Activated T-helper 1 cell treated with anti-CD3 and anti-CD28 coated beads, Interleukin-12 subunit alpha, Interleukin-12 subunit beta, Interleukin-2, Interleukin-4 antibody, amounts not matched to agents 30 ng/mL and 10 ng/mL and 1 ng/mL, durations not matched to agents 14 hours and 24 hours and 36 hours (primary cell): Measurements from ENCODE around the gene ARHGAP15. TPM values are rescaled to one million over a fixed set of nuclear protein-coding genes. Genes with fewer than 3 reads are reported as not detected.
"Not testable (repeated sequence)": the region's sequence is repeated elsewhere in the genome, so short reads cannot be mapped to it uniquely, and the experiment has no call there.

Experiments
- DNase-seq: peaks from one replicate; pipeline ENCODE4 v3.0.0; 2021; ENCODE audit warnings: low spot score
- H3K27ac Mint-ChIP-seq: one replicate; pipeline ENCODE4 v1.8.0; 2021; ENCODE audit warnings: mild to moderate bottlenecking, mixed read lengths
- H3K27me3 Mint-ChIP-seq: one replicate; pipeline ENCODE4 v1.8.0; 2022; ENCODE audit warnings: mild to moderate bottlenecking, moderate library complexity, mixed read lengths; ENCODE audit not compliant: insufficient read depth
- H3K36me3 Mint-ChIP-seq: one replicate; pipeline ENCODE4 v1.8.0; 2021; ENCODE audit warnings: low read depth, mixed read lengths
- H3K4me1 Mint-ChIP-seq: one replicate; pipeline ENCODE4 v1.8.0; 2021; ENCODE audit warnings: low read depth, mixed read lengths
- H3K4me3 Mint-ChIP-seq: one replicate; pipeline ENCODE4 v1.8.0; 2021; ENCODE audit warnings: mild to moderate bottlenecking, moderate library complexity, mixed read lengths
- H3K9me3 Mint-ChIP-seq: one replicate; pipeline ENCODE4 v1.8.0; 2021; ENCODE audit warnings: mixed read lengths
- intact Hi-C: fragments of 100-400 bp; cut with micrococcal nuclease; formaldehyde crosslinking; loops from one replicate; pipeline ENCODE4 v1.15.1; 2024
- total RNA-seq: library from RNA; stranded (reverse); gene quantifications from 2 replicates; pipeline ENCODE4 v1.2.3, GENCODE V29; 2022

ARHGAP15 gene
- total RNA-seq = 64.3 and 65.3 TPM in 2 replicates

DNA sequence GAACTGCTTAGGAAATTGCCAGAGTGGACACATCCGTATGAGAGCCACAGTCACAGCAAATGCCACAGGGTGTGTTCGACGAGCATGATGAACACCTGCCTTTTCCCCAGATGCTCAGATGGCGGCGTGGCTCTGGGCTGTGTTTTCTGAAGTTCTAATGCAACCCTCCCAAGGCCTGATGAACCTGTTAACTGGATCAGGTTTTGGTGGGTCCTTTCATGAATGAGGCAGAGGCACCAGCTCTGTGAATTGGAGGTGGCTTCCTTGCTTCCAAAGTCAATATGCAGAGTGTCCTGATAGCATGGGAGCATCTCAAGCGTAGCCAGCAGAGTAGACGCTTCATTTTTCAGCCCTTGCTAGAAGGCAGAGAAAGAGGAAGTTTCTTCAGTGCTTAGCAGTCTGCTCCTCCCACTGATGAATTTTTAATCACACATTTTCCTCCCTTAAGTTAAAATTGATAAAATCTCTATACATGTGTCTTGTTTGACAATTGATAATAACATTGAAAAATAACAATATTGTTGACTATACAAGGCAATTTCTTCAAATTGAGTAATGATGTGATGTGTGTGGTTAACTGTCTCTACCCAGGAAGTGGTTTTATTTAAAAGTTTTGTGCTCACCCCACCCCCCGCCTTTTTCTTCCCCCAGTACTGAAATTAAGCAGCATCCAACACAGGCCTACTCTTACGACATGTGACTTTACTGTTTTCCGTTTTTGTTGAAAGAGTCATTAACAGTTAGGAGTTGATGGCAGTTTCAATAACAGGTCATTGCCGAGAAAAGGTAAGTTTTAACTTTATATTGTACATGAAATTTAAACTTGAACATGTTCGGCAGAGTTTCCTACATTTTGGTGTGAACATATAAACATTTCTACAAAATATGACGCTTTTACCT is at the start of gene ARHGAP15:
TSS of gene ARHGAP15 (plus strand) at position 739 of the 900 bp plus-strand sequence.
- H3K36me3 Mint-ChIP-seq = peaks cover 14% of the 10 kb centered on the region
- H3K9me3 Mint-ChIP-seq = peaks cover under 1% of the 10 kb centered on the region
- peak within 1 kb of the TSS; percentile 93 for H3K27ac Mint-ChIP-seq
- H3K4me3 Mint-ChIP-seq = peak within 1 kb of the TSS; percentile 75
- intact Hi-C loops = loop anchor here (1.0 to 2.0 kb wide), 7 partner anchors 11 to 1390 kb away; no protein-coding TSS in a partner anchor
- no peaks in the 10 kb centered on the region for H3K27me3 Mint-ChIP-seq
- peak; percentile 55 for DNase-seq
- H3K4me1 Mint-ChIP-seq = peaks cover 40% of the 10 kb centered on the region

DNA sequence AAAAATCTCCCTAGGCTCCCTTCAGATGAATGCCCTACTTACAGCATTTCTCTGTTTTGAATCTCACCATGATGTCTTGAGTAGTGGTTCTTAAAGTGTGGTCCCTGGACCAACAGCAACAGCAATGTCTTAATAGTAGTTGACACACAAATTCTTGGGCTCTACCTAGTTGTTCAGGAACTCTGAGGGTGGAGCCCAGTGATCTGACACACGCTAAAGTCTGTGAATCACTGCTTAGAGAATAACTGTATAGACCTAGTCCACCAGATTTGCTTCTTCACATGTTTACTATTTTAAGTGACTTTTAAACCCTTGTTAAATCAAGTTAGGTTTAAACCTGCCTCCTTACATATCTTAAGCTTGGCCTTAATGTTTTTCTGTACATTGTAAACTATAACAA is 47.6 kb upstream of the ARHGAP15 start:
- intact Hi-C loops = no loop called here
- Mint-ChIP-seq H3K4me3 (no peak overlapping the region), H3K36me3 (no peaks in the 10 kb centered on the region), H3K27me3 (peaks cover 3% of the 10 kb centered on the region), H3K27ac (no peak overlapping the region), H3K9me3 (no peaks in the 10 kb centered on the region), H3K4me1 (peaks cover 29% of the 10 kb centered on the region)
- DNase-seq = no peak

DNA sequence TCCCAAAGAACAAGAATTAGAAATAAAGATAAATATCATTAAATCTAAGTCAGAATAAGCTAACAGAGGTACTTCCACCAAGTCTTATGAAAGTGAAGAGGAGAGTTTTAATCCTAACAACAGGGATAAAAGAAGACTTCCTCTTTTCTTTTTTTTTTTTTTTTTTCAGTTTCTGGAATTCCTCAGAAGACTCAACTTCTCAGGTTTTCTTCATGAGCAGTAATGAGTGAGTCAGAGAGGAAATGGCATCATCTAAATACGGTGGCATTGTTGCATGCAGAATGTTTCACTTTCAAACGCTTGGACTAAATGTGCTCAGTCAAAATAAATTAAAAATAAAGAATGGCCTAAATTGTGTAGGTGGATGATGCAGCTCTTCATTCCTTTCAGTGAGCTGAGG is 45.6 kb upstream of the ARHGAP15 start:
- Mint-ChIP-seq H3K36me3 (no peaks in the 10 kb centered on the region), H3K4me1 (peaks cover 32% of the 10 kb centered on the region), H3K27me3 (peaks cover 3% of the 10 kb centered on the region), H3K4me3 (no peak overlapping the region), H3K27ac (no peak overlapping the region), H3K9me3 (no peaks in the 10 kb centered on the region)
- intact Hi-C loops = loop anchor here (2.0 kb wide), 1 partner anchor 49 kb away; no protein-coding TSS in a partner anchor
- DNase-seq = no peak

DNA sequence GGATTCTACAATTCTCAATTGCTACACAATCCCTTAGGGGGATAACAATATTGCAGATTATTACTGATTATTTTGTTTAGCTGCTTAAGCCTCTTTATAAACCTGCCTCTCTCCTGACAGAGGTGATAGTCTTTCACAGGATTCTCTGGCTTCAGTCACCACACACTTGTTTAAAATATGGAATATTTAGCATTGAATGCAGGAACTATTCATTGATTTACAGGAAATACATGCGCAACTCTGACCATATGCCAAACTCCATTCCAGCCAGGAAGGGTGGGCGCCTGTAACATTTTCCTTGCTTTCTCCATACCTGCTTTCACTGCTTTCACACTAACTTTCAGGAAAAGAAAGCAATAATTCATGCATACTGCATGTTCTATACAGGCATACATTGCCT is 44.8 kb upstream of the ARHGAP15 start:
- Mint-ChIP-seq H3K36me3 (no peaks in the 10 kb centered on the region), H3K4me3 (no peak overlapping the region), H3K27me3 (peaks cover 3% of the 10 kb centered on the region), H3K4me1 (peaks cover 32% of the 10 kb centered on the region), H3K9me3 (no peaks in the 10 kb centered on the region), H3K27ac (no peak overlapping the region)
- intact Hi-C loops = loop anchor here (2.0 kb wide), 1 partner anchor 50 kb away; no protein-coding TSS in a partner anchor
- DNase-seq = no peak

DNA sequence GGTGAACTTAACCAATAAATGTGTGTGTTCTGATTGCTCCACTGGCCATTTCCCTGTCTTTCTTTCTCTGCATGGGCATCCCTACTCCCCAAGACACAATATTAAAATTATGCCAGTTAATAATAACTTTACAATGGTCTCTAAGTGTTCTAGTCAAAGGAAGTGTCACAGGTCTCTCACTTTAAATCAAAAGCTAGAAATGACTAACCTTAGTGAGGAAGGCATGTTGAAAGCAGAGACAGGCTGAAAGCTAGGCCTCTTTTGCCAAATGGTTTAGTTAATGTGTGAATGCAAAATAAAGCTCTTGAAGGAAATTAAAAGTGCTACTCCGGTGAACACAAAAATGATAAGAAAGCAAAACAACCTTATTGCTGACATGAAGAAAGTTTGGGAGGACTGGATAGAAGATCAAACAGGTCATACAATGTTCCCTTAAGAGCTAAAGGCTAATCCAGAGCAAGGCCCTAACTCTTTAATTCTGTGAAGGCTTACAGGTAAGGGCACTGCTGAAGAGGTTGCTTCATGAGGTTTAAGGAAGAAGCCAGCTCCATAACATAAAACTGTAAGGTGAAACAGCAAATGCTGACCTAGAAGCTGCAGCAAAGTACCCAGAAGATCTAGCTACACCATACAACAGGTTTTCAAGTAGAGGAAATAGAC is 44.0 kb upstream of the ARHGAP15 start:
- Mint-ChIP-seq H3K36me3 (no peaks in the 10 kb centered on the region), H3K27me3 (no peaks in the 10 kb centered on the region), H3K27ac (peak overlapping the region; percentile 87), H3K9me3 (no peaks in the 10 kb centered on the region), H3K4me1 (peaks cover 32% of the 10 kb centered on the region), H3K4me3 (no peak overlapping the region)
- intact Hi-C loops = loop anchor here (2.0 kb wide), 1 partner anchor 50 kb away; no protein-coding TSS in a partner anchor
- DNase-seq = no peak

DNA sequence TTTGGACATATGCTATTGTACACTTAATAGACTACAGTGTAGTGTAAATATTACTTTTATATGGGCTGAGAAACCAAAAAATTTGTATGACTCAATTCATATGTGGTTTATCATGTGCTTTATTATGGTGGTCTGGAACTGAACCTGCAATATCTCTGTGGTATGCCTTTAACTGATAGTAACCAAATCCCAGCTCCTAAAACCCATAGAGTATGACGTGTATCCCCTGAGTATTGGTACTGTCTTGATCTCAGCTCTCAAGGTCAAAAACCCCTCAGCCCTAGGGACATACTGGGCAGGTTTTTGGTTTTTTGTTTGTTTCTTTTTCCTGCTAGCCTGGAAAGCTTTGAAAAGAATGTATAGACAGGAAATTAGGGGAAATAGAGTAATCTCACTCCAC is 42.2 kb upstream of the ARHGAP15 start:
- peaks cover 32% of the 10 kb centered on the region for H3K4me1 Mint-ChIP-seq
- intact Hi-C loops = no loop called here
- H3K27ac Mint-ChIP-seq = no peak overlapping the region

DNA sequence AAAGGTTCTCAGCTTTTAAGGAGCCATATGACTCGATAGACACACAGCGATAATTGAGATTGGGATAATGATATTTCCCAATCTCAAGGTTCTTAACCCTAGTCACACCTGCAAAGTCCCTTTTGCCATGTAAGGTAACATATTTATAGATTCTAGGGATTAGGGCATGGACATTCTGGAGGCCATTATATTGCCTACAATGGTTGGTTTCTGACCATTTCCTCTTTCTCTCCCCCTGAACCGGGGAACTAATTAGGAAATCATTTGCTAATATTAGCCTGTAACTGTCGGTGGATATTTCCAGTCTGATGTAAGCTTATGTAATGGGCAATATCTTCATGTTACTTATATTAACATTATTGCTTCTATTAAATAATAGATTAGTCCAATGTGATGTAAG is 40.8 kb upstream of the ARHGAP15 start:
- H3K4me3 Mint-ChIP-seq = no peak overlapping the region
- no peaks in the 10 kb centered on the region for H3K36me3 Mint-ChIP-seq
- no peaks in the 10 kb centered on the region for H3K9me3 Mint-ChIP-seq
- peaks cover 32% of the 10 kb centered on the region for H3K4me1 Mint-ChIP-seq
- DNase-seq = no peak
- H3K27ac Mint-ChIP-seq = no peak overlapping the region
- no peaks in the 10 kb centered on the region for H3K27me3 Mint-ChIP-seq
- intact Hi-C loops = no loop called here

More for the DNA sequence above, 42.2 kb upstream of the ARHGAP15 start:
- Mint-ChIP-seq H3K4me3 (no peak overlapping the region), H3K27me3 (no peaks in the 10 kb centered on the region), H3K9me3 (no peaks in the 10 kb centered on the region), H3K36me3 (no peaks in the 10 kb centered on the region)
- DNase-seq = no peak

DNA sequence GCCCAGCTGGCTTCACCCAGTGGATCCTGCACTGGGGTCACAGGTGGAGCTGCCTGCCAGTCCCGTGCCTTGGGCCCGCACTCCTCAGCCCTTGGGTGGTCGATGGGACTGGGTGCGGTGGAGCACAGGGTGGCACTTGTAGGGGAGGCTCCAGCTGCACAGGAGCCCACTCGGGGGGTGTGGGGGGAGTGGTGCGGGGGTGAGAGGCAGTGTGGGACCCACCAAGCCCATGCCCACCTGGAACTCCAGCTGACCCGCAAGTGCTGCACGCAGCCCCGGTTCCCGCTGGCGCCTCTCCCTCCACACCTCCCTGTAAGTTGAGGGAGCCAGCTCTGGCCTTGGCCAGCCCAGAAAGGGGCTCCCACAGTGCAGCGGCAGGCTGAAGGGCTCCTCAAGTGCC is 39.7 kb upstream of the ARHGAP15 start:
- H3K4me3 Mint-ChIP-seq, H3K36me3 Mint-ChIP-seq, intact Hi-C loops, H3K27me3 Mint-ChIP-seq, H3K27ac Mint-ChIP-seq, H3K9me3 Mint-ChIP-seq, DNase-seq: not testable (repeated sequence)
- peaks cover 23% of the 10 kb centered on the region for H3K4me1 Mint-ChIP-seq

DNA sequence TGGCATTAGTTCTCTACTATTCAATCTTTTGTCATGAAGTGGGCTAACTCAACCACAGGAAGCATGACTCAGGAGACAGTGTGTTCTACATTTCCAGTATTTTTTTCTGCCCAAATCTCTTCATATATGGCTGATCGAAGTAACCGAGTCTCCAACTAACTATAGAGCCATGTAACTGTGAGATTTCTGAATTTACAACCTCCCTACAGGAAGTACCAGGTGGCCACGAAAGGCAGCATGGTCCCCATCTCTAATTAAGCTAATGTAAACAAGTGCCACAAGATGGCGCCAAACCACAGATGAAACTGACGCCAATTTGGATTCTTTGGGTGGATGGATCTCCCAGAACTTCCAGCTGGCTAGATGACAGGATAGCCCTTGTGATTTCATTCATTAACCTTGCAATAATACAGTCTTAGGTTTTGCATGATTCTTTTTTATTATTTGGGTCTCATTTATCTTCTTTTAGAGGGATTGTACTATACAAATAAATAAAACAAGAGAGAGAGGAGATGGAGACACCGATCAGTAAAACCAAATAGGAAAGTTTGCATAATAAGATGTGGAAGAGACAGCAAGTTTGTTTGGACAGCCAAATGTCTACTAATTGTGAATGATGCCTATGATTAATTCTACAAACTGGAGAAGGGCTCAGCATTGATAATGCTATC is 18.3 kb upstream of the ARHGAP15 start:
- Mint-ChIP-seq H3K9me3 (peaks cover 4% of the 10 kb centered on the region), H3K27me3 (no peaks in the 10 kb centered on the region), H3K4me1 (peaks cover 46% of the 10 kb centered on the region), H3K27ac (peak overlapping the region; percentile 85), H3K4me3 (peak overlapping the region; percentile 75), H3K36me3 (no peaks in the 10 kb centered on the region)
- DNase-seq = peak; percentile 43
- intact Hi-C loops = loop anchor here (1.0 to 5.0 kb wide), 8 partner anchors 18 to 171 kb away; partner anchors contain the start of gene ARHGAP15

DNA sequence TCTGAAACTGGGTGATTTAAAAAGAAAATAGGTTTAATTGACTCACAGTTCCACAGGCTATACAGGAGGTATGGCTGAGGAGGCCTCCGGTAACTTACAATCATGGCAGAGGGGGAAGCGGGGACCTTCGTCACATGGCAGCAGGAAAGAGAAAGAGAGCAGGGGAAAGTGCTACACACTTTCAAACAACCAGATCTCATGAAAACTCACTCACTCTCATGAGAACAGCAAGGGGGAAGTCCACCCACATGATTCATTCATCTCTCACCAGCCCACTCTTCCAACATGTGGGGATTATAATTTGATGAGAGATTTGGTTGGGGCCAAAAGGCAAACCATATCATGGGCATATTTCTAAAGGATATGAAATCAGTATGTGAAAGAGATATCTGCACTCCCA is 12.0 kb upstream of the ARHGAP15 start:
- H3K36me3 Mint-ChIP-seq = peaks cover 4% of the 10 kb centered on the region
- no peaks in the 10 kb centered on the region for H3K27me3 Mint-ChIP-seq
- H3K27ac Mint-ChIP-seq = no peak overlapping the region
- intact Hi-C loops = loop anchor here (1.0 kb wide), 1 partner anchor 8 kb away; no protein-coding TSS in a partner anchor
- DNase-seq = no peak
- H3K4me3 Mint-ChIP-seq = no peak overlapping the region
- peaks cover 21% of the 10 kb centered on the region for H3K9me3 Mint-ChIP-seq
- H3K4me1 Mint-ChIP-seq = peaks cover 40% of the 10 kb centered on the region

DNA sequence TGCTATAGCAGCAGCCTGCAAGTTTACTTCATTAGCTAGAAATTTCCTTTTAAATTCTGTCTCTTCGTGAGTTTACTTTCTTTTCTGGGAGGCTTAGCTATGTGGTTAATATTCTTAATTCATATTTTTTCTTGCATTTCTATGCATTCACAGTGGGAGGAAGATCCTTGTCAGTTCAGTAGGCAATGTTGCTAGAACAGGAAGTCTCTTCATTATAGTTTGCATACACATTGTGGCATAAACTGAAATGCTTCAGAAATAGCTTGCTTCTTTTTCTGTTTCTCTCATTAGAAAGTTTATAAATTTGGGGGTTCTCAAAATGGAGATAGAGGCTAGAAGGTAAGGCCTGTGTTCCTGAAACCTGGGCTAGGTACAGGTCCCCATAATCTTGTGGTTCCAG is 8.1 kb upstream of the ARHGAP15 start:
- intact Hi-C loops = no loop called here
- Mint-ChIP-seq H3K9me3 (peaks cover 17% of the 10 kb centered on the region), H3K4me3 (no peak overlapping the region), H3K36me3 (peaks cover 4% of the 10 kb centered on the region), H3K27ac (no peak overlapping the region), H3K27me3 (no peaks in the 10 kb centered on the region), H3K4me1 (peaks cover 18% of the 10 kb centered on the region)
- DNase-seq = no peak

DNA sequence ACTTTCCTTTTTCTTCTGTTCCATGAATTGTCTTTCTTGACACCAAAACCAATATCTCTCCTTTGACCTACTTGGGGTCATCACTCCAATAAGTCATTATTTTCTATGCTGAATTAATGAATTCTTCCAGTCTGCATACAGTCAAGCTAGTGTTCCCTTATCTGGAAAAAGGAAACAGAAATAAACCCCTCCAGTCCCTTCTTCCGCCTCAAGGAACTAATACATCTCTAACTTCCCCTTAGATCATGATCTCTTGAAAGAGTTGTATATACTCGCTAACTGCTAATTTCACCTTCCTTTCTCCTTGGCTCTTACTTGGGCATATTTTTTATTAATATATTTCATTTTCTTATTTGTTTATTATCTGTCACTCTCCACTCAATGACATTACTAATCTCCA is 7.3 kb upstream of the ARHGAP15 start:
- no peak for DNase-seq
- H3K9me3 Mint-ChIP-seq = peaks cover 17% of the 10 kb centered on the region
- no peaks in the 10 kb centered on the region for H3K27me3 Mint-ChIP-seq
- peaks cover 17% of the 10 kb centered on the region for H3K4me1 Mint-ChIP-seq
- H3K27ac Mint-ChIP-seq = no peak overlapping the region
- H3K4me3 Mint-ChIP-seq = no peak overlapping the region
- peaks cover 4% of the 10 kb centered on the region for H3K36me3 Mint-ChIP-seq
- intact Hi-C loops = no loop called here
